GM21528 (cell line): ENCODE measurements around the gene AKAP8L.

Experiments
- ATAC-seq: cut with Tn5 transposase; IDR thresholded peaks from one replicate; pipeline ENCODE4 v1.9.1; 2021; ENCODE audit warnings: mild to moderate bottlenecking, moderate library complexity; ENCODE audit not compliant: unreplicated experiment, low FRiP score

AKAP8L gene, protein sequence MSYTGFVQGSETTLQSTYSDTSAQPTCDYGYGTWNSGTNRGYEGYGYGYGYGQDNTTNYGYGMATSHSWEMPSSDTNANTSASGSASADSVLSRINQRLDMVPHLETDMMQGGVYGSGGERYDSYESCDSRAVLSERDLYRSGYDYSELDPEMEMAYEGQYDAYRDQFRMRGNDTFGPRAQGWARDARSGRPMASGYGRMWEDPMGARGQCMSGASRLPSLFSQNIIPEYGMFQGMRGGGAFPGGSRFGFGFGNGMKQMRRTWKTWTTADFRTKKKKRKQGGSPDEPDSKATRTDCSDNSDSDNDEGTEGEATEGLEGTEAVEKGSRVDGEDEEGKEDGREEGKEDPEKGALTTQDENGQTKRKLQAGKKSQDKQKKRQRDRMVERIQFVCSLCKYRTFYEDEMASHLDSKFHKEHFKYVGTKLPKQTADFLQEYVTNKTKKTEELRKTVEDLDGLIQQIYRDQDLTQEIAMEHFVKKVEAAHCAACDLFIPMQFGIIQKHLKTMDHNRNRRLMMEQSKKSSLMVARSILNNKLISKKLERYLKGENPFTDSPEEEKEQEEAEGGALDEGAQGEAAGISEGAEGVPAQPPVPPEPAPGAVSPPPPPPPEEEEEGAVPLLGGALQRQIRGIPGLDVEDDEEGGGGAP

DNA sequence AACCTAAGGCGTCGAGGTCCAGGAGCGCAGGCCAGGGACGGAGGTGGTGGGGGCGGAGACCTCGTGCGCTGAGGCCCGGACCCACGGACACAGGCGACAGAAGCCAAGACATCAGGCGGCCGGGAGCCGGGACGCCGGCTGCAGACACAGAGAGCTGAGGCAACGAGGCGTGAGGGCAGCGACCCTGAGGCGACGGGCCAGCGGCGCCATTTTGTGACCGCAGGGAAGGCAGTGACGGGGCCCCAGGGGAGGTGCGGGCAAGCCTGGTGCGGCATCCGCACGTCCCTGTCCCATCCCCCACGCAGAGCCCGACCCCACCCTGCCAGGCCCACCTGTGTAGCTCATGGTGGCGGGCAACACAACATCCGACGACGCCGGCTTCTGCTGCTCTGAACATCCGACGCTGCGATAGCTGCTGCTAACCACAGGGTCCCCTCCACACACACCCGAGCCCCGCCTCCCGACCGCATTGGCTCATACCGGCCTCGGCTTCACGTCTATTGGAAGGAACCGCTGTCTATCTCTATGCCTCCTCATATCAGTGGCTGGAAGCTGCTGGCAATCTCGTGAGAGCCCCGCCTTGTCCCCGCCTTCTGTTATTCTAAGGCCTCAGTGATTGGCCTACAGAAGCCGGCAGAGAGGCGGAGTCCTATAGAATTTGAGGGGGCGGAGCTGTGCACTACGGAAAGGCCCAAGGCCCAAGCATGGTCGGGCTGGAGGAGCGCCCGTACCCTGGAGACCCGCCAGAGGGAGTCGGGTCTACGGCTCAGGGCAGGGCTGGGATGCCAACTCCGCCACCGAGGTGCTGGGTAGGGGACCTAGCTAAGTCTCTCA, at the start of gene AKAP8L:
TSS of gene AKAP8L (minus strand) at position 410 of the 834 bp plus-strand sequence. CDS start at position 345, 65 bp downstream.
- peak; percentile 90 for ATAC-seq

DNA sequence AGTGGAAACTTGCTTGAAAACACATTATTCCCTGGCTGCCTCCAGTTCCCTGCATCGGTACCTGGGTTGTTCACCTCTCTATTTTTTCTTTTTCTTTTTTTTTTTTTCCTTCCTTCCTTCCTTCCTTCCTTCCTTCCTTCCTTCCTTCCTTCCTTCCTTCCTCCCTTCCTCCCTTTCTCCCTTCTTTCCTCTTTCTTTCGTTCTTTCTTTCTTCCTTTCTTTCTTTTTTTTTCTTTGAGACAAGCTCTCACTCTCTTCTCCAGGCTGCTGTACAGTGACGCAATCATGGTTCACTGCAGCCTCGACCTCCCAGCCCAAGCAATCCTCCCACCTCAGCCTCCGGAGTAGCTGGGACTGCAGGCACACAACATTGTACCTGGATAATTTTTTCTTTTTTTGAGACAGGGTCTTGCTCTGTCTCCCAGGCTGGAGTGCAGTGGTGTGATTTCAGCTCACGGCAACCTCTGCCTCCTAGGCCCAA, 49.0 kb upstream of the AKAP8L start:
- ATAC-seq = no peak

DNA sequence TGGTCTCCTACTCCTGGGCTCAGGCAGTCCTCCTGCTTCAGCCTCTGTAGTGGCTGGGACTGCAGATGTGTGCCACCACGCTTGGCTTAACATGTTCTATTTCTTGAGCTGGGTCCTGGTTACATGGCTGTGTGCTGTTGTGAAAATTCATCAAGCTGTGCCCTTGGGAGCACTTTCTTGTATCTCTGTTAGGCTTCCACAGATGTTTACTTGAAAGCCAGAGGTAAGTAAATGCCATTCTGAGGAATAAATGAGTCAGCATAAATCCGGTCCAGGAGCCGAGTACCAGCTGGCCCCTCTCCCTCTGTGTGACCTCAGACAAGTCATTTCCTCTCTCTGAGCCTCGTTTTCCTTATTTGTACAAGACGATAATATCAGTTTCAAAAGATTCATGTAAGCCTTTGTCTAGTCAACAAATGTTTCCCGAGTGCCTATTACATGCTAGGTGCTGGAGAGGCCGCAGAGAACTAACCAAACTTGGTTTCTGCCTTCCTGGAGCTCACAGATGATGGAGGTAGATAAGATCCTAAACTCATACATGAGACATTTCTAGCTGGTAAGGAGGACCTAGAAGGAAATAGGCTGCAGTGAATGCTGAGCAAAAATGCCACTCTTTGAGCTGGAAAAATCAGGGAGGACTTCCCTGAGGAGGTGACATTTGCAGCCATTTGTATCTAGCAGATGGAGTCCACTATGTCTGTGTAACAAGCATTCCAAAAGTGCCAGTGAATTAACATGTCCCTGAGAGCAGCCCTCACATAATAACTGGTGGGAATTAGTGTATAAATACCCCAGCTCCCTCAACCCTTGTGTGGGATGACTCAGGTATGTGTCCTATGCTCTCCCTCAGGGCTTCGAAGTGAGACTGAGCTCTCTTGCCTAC, 48.3 kb upstream of the AKAP8L start:
- peak; percentile 38 for ATAC-seq

DNA sequence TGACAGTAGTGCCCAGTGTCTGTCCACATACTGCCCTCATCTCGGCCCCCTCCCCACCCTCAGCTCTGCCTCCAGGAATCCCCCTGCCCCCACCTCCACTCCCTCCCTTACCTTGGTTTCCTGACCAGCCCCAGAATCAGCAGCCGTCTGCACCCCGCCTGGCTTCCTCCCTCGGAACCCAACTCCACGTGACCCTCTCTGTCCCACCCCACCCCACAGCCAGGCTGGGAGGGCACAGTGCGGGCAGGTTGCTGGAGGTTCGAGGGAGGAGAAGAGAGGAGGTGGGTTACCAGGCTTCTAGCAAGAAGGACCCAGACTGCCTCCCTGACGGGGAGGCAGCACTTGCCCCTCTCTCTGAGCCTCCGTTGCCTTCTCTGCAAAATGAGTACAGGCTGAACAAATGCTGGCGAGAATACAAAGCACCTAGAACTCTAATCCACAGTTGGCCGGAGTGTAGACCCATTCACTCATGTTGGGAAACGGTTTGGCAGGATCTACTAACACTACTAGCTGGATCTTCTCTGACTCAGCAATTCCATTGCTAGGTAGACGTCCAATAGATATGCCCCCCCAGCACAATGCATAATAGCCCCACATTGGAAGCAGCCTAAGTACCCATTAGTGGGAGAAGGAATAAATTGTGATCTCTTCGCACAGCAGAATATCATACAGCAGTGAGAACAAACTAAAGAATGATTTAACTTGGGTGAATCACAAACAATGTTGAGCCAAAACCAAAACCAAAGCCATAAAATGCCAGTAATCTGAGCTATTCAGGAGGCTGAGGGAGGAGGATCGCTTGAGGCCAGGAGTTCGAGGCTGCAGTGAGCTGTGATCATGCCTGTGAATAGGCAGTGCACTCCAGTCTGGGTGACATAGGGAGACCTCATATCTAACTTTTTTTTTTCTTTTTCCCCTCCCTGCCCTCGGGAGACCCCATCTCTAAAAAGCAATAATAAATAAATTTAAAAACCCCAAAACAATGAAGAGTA, 45.9 kb upstream of the AKAP8L start, which contains the start of gene RASAL3:
TSS of gene RASAL3 (minus strand) at position 151 of the 992 bp plus-strand sequence. CDS start 186 bp downstream, outside the sequence.
- ATAC-seq = no peak

DNA sequence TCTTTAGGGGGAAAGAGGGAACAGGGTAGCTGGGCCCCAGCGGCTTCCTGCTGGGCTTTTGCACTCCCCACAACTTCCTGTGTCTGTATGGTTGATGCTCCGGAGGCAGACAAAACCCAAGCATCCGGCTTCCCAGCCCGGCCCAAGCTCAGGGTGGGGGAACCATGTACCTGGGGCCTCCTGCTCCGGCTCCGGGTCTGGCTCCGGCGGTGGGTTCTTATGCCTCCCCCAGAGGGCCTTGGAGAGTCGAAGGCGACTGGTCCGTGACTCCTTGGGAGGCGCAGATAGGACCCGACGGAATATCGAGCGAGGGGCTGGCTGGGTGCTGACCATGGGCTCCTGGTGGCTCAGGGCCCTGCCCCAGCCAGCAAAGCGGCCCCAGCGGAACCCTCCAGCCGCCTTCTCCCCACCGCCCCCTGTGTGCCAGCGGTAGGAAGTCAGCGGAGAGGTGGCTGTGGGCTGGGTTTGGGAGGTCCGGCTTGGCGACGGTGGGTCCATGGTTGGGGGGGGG, 45.1 kb upstream of the AKAP8L start:
- ATAC-seq = no peak

DNA sequence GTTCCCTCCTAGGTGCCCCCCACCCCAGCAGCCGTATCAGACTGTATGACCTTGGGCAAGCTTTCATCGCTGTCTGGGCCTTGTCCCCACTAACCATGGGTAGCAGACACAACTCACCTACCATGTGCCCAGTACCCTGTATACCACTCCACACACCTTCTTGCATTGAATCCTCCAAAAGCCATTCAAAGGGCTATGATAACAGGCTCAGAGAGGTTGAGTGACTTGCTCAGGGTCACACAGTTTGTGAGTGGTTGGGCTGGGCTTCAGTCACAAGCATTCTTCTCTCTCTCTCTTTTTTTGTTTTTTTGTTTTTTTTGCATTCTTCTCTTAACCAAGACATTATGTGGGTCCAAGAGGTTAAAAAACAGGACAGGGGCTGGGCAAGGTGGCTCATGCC, 42.9 kb upstream of the AKAP8L start:
- ATAC-seq = no peak

DNA sequence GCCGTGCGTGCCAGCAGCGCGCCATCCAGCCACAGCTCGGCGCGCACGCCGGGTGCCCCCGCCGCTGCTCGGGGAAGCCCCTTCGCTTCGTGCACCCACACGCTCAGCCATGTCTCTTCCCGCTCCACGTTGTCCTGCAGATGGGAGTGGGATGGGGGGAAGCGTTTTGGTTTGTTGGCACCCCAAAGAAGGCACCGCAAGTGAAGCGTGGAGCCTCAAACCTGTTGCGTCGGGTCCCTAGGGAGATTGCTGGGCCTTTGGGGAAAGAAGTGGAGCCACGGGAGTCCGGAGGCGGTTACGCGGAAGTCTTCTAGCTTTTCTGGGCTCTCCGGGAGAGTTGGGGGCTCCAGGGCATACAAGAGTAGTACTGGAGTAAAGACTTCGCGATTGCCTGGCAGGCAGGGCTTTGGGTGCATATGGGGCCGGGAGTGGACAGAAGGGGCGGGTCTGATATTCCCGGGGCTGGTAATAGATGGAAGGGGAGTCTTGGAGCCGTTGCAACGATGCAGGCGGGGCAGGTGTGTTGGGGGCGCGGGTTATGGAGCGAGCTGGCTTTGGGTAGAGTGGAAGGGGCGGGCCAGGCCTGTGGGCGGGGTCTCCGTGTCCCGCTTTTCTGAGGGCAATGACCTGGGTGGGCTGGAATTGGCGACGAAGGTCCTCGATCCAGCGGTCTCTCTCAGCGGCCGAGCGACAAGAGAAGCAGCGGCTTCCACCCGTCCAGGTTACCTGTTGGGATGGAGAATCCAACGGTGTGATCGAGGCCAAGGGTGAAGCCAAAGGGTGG, 39.1 kb upstream of the AKAP8L start:
- no peak for ATAC-seq

DNA sequence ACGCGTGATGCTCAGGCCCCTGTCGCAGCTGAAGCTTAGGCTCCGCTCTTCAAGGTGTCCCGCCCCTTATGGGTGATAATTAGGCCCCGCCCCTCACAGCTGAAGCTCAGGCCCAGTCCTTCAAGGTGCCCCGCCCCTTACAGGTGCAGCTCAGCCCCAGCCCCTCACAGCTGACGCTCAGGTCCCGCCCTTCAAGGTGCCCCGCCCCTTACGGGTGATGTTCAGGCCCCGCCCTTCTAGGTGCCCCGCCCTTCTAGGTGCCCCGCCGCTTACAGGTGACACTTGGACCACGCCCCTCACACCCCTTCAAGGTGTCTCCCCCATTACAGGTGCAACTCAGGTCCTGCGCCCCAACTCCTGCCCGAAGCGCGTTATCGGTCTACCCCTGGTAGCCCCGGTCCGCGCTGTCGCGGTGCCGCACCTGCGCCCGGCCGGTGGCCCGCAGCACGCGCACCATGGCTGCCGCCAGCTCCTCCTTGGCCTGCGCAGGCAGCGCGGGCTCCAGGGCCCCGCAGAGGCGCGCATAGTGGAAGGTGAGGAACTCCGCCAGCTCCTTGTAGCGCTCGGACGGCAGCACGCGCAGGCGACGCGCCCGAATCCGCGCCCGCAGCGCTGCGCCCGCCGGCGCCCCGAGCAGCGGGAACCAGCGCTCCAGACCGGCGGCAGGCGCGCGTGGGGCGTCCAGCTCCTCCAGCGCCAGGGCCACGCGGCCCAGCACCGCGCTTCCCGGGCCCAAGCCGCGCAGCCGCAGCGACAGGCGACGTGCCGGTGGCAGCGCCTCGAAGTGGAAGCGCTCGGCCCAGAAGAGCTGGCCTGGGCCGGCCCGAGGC, 38.3 kb upstream of the AKAP8L start:
- ATAC-seq = no peak

DNA sequence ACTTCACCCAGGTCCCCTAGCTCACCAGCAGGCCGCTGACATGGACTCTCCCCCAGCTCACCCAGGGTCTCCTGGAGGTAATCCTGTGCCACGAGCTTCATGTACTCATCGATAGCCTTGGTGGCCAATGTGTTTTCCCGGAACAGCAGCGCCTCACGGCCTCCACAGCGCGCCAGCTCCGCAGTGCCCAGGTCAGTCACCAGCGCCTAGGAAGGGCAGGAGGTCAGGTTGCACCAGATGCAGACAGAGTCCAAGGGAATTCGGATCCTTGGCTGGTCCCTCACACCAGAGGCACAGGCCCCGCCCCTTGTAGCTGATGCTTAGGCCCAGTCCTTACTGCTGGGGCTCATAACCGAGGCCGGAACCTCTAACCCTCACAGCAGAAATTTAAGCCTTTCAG, 37.7 kb upstream of the AKAP8L start:
- ATAC-seq = no peak

DNA sequence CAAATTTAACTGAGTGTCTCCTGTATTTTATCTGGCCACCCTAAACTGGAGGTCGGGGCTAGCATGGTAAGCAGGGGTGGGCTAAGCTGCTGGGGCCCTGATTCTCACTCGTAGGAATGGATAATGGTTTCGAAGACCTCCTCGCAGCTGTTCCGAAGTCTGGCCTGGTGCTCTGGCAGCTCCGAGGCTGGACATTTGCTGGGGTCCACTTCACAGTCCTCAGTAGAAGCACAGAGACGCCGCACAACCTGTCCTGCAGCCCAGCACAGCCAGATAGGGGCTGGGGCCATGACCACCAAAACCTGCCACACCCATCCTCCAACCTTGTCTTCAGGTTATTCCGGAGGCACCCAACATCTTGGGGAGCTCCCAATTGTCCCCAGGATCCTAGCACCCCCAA, 37.2 kb upstream of the AKAP8L start:
- no peak for ATAC-seq

DNA sequence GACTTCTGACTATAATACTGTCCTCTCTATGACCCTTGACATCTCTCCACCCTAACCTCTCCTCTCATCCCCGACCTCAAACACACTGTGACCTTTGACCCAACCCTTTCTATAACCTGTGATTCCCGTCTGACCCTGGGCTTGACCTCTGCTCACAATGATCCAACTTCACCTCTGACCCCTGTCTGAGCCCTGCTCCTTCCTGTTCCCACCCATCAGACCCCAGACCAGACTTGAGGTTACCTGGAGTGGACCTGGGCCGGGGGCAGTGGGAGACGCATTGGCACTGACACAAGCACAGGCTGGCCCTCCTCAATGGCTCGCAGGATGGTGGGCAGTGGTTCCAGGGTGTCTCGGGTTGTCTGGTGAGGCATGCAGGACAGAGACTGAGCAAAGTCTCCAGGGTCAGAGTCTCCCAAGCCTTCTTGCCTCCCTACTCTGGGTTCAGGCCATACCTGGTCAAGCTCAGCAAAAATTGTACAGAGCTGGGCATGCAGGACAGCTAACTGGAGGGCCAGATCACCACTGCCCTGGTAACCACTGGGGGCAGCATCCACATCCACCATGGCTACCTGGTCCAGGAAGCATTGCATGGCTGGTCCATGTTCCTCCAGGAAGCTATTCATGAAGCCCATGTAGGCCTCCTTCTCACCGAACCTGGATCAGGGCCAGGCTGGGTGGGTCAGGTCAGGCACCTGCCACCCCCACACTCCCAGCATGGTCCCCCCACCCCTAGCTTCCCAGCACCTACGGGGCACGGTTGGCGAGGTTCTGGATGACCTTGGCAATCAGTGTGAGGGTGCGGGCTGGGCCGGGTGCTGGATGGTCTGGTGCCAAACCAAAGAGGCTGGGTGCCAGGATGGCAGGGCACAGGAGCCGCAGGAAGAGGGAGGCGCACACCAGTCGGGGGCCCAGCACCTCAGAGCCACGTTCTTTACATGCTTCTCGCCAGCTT, 35.4 kb upstream of the AKAP8L start:
- ATAC-seq = no peak

DNA sequence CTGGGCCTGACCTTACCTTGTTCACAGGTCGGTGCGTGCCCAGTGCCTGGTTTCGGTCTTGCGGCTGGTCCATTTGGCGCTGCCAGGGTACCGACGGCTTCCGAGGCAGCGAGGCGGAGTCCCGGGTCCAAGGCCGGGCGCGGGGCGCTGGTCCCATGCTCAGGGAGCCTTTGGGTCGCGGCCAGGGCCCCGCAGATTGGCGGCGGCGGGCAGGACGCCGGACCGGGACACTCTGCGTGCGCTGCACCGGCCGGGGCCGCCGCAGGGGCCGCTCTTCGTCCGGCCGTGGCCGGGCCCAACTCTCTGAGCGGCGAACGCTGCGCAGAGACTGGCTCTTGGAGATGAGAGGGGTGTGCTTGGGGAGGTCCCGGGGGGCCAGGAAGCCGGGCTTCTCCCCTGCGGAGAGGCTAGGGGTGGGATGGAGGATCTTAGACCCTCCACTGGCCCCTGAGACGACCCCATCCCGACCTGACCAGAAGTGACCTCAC, 34.3 kb upstream of the AKAP8L start:
- no peak for ATAC-seq

DNA sequence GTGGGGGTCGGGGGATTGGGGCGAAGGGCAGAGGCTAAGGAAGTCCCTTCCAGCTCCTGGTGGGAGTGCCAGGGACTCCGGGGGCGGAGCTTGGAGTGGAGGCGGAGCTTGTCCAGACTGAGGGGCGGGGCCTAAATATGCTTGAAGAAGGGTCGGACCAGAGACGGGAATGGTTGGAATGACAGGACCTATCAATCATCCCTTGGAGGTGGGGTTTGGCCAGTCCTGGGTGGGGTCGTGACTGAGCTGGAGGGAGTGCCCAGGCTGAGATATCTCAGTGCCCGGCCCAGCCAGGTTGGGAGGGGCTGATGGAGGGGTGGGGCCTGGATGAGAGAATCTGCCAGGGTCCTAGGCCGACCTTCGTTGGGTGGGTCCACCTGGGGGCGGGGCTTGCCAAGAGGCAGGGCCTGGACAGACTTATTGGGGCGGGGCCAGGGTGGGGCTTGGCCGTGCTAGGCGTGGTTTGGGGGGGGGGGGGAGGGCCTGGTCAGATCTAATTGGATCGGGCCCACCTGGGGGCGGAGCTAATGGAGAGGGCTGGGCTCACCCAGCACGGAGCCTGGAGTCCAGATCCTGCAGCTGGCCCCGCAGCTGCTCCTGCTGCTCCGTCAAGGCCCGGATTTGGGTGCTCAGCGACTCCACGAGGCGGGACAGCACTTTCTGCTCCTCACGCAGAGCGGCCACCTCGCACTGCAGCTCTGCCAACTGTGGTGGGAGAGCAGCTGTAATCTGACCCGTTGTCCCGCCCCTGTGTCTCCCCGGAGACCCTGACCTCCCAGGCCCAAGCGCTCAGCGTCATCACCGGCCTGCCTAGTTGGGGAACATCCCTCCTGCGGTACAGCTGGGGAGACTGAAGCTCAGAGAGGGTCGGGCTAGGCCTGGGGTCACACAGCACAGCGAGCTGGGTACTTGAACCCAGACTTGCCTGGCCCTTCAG, 33.6 kb upstream of the AKAP8L start:
- ATAC-seq = no peak

DNA sequence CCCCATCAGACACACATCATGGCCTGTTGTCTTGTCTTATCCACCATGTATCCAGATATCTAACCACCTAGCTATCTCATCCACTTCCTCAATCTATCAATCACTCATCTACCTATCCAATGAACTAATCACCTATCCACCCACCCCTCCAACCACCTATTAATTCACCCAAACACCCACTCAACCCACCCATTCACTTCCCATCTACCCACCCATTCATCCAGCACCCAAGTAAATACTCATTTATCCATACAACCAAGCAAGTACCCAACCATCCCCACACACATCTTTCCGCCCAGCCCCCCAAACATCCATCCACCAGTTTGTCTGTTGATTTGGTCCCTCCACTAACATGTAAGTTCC, 31.7 kb upstream of the AKAP8L start:
- ATAC-seq = no peak
